Motor neuron (in vitro differentiated cells): Measurements from ENCODE around the gene C3orf22. TPM values are rescaled to one million over a fixed set of nuclear protein-coding genes. Genes with fewer than 3 reads are reported as not detected.
A peak's percentile ranks its signal among the peaks of the same experiment; 100 is the strongest.

Experiments
- ATAC-seq, 8 experiments: fragments of 200-7000 bp; cut with Tn5 transposase; replicated peaks in 6 of 8; 2 replicates each; pipeline ENCODE4 v1.8.0; 2021; ENCODE audit warnings: mild to moderate bottlenecking in 8 of 8, moderate library complexity in 8 of 8
- H3K27ac ChIP-seq, 2 donors: fragments of 250-450 bp; sonication (Bioruptor Pico); 2 replicates each; pipeline ENCODE4 v1.9.0; 2021; ENCODE audit warnings: antibody characterized with exemption in 2 of 2, mild to moderate bottlenecking in 2 of 2, moderate library complexity in 1 of 2
- H3K4me1 ChIP-seq, 2 donors: fragments of 250-450 bp; sonication (Bioruptor Pico); replicated peaks in 1 of 2; 2 replicates each; pipeline ENCODE4 v1.6.1; 2021; ENCODE audit warnings: antibody characterized with exemption in 2 of 2, mild to moderate bottlenecking in 2 of 2, moderate library complexity in 1 of 2
- H3K4me3 ChIP-seq, 5 donors: fragments of 250-450 bp; sonication (Bioruptor Pico); 2 replicates each; pipeline ENCODE4 v1.9.0; 2021; ENCODE audit warnings: antibody characterized with exemption in 5 of 5, mild to moderate bottlenecking in 5 of 5, moderate library complexity in 4 of 5
- WGBS, 10 experiments: fragments of 450-650 bp; shearing (Covaris generic); methylation state at CpG; one replicate each; pipeline ENCODE4 v1.0.0; 2022; 5-methylcytosine and 5-hydroxymethylcytosine counted together
- in situ Hi-C, 9 experiments: fragments of 400-800 bp; cut with MboI; loops; one replicate each; pipeline ENCODE4 v1.15.0; 2021; ENCODE audit warnings: low sequenced_read_pairs in 9 of 9, low pct_unique_long_range_greater_than_20kb in 2 of 9; ENCODE audit not compliant: unreplicated experiment in 9 of 9
- total RNA-seq, 8 experiments: library from RNA; unstranded; fragments of 300-600 nt; gene quantifications; 2 replicates each; pipeline versions ENCODE4 v1.2.3 to v1.2.4, GENCODE V29; 2022

The C3orf22 gene
- total RNA-seq, 8 experiments from 2014 or later = 0.15 to 0.47 TPM; not detected in 6

DNA sequence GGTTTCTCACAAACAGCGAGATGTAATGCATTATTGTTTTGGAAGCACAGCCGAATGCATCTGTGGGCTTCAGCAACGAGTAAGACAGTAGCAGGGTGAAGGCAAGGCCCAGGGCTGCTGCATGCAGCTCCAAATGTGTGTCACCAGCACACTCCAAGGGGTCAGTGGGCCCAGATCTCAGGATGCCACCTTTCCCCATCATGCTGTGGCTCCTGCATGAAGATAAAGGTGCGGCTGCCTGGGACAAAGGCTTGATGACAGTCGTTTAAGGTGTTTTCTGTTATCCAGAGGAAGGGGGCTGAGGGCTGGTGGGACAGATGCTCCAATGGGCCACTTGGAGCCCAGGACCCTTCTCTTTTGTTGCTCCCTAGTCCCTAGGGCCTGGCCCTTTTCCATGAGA, 13.2 kb downstream of the C3orf22 start:
- Histone ChIP-seq H3K27ac (no peak overlapping the region), H3K4me3 (no peak overlapping the region), H3K4me1 (peaks cover 0 to 6% of the 10 kb centered on the region in 2 donors)
- WGBS, 10 experiments = 20 to 82% (median 44%) methylated on average over 1 to 4 of the region's 5 CpGs; no CpG with 5 or more reads in 2 of the 10 experiments
- in situ Hi-C loops = no loop called here
- no peak for ATAC-seq

DNA sequence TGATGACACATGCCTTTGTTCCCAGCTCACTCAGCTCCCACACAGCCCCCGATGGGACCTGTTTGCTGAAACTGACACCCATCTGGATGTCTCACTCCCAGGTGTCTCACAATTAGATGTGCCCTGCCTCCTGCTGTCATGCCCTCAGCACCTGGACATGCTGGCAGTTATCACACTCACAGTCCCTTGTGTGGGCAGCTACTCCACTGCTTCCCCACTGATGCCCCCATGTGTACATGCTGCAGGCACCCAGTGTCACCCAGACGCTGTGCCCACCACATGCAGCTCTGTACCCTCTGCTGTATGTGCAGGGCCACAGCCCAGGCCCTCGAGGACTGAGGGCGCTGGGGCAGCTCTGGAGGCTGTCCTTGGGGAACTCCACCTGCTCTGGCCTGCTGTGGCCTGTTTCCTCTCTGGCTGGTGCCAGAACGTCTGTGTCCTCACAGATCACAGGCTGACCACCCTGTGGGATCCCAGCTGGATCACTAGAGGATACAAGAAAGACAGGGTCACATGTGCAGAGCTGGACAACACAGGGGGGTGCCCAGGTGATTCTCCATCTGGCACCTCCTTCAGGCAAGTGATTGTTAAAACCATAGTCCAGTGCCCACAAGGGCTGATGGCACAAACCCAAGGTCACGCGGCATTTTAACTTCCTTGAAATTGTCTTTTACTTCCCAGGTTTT, 14.0 kb downstream of the C3orf22 start:
- no peak overlapping the region for H3K27ac ChIP-seq
- H3K4me3 ChIP-seq = no peak overlapping the region
- in situ Hi-C loops = no loop called here
- peaks cover 0 to 6% of the 10 kb centered on the region in 2 donors for H3K4me1 ChIP-seq
- ATAC-seq = no peak
- 74 to 100% (median 93%) methylated on average over 2 to 4 of the region's 7 CpGs; no CpG with 5 or more reads in 7 of the 10 experiments for WGBS, 10 experiments

DNA sequence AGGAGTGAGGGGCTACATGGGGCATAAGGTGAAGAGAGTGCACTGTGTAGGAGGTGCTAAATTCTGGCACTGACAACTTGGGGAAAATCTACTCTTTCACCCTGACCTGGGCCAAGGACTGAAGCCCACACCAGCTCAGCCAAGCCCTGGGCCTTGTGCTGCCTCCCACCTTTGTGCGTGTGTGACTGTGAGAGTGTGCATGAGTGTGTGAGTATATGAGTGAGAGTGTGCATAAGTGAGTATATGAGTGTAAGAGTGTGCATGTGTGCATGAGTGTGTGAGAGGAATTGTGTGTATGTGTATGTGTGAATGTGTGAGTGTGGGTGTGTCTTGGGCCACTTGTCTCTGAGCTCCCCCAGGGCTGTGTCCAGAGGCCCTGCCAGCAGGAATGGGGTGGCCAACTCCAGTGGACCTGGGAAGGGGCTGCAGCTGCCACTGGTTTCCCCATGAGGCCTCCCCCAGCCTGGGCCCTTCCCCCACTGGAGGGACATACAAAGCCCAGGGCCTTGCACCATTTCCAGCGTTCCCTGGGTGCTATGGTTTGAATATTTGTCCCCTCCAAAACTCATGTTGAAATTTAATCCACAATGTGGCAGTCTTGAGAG, 15.2 kb downstream of the C3orf22 start:
- H3K4me3 ChIP-seq = no peak overlapping the region
- WGBS, 10 experiments = 67 to 80% methylated on average over 1 to 2 of the region's 2 CpGs; no CpG with 5 or more reads in 8 of the 10 experiments
- no peak for ATAC-seq
- no peaks in the 10 kb centered on the region for H3K4me1 ChIP-seq
- in situ Hi-C loops = no loop called here
- no peak overlapping the region for H3K27ac ChIP-seq

DNA sequence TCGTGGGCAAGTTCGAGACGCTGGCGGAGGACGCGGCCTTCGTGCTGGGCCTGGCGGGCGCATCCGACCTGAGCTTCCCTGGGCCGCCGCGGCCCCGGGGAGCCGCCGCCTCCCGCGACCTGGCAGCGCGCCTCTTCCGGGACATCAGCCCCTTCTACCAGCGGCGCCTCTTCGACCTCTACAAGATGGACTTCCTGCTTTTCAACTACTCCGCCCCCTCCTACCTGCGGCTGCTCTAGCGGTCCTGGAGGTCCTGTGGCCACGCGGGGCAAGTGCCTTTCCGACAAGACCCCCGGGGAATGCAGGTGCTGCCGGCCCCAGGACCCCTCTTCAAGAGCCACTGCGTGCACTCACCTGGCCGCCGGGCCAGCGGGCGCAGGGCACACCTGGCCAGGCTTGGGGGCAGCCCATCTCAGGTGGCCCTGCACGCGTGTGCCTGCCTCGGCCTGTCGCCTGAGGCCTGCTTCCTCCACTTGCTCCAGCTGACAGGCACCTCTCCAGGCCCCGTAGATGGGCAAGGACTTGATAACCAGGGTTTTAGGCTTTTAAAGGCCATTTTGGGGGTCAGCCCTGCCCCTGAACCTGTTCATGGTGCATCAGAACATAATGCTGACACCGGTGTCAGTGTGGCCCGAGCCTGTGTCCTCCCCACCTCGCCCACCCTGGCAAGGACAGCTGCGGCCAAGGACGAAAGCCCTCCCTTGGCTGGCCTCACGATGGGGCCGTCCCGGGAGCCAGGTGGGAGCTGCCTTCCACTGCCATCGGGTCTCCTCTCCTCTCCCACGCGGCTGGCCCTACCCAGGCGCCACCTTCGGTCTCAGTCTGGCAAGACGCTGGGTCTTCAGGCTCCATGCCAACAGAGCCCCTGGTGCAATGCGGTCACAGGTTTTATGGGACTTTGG, 16.1 kb downstream of the C3orf22 start:
- no peak overlapping the region for H3K4me3 ChIP-seq
- no peaks in the 10 kb centered on the region for H3K4me1 ChIP-seq
- WGBS, 10 experiments = 60 to 100% (median 90%) methylated on average over 2 to 28 of the region's 57 CpGs; no CpG with 5 or more reads in 5 of the 10 experiments
- no peak overlapping the region for H3K27ac ChIP-seq
- in situ Hi-C loops = no loop called here
- no peak for ATAC-seq

DNA sequence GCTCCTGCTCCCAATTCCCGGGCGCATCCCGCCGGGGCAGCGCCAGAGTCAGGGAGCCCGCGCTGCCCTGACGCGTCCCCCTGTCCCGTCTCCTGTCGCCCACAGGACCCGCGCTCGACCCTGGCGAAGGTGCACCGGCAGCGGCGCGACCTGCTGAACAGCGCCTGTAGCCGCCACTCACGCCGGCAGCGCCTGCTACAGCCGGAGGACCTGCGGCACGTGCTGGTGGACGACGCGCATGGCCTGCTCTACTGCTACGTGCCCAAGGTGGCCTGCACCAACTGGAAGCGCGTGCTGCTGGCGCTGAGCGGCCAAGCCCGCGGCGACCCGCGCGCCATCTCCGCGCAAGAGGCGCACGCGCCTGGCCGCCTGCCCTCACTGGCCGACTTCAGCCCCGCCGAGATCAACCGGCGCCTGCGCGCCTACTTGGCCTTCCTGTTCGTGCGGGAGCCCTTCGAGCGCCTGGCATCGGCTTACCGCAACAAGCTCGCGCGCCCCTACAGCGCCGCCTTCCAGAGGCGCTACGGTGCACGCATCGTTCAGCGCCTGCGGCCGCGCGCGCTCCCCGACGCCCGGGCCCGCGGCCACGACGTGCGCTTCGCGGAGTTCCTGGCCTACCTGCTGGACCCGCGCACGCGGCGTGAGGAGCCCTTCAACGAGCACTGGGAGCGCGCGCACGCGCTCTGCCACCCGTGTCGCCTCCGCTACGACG, 16.9 kb downstream of the C3orf22 start:
- no peak overlapping the region for H3K4me3 ChIP-seq
- peak in 2 of 8 experiments; percentile 40 to 52 for ATAC-seq
- 43 to 95% (median 86%) methylated on average over 4 to 63 of the region's 101 CpGs; no CpG with 5 or more reads in 3 of the 10 experiments for WGBS, 10 experiments
- in situ Hi-C loops = no loop called here
- no peaks in the 10 kb centered on the region for H3K4me1 ChIP-seq
- no peak overlapping the region for H3K27ac ChIP-seq

DNA sequence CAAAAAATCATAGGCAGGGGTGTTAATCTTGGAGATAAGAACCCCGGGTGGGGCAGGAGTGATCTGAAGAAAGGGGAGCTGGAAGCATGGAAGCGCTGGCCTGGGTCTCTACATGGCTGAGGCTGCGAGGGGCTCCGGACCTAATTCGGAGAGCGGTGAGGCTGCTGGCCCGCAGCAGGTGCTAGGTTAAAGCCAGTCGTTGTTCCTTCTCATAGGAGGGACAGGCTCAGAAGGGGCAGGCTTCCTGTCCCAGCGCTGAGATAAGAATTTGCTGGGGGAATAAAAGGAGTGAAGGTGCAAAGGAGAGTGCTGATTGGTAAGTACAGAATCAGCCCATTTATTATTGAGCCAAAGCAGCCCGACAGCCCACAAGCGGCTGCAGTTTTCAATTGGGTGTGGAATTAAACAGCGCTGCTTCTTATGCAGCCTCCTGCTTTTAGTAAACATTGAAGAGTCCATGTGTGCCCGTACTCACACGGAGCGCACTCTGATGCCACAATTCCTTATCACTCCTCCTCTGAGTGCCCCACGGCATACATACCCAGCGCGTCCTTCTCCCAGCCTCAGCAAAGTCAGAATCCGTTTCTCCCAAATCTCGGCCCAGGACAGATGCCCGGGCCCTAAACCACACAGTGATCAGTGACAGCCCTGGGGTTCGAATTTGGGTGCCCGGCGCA, 17.6 kb downstream of the C3orf22 start:
- in situ Hi-C loops = no loop called here
- 30 to 80% (median 57%) methylated on average over 1 to 15 of the region's 24 CpGs; no CpG with 5 or more reads in 4 of the 10 experiments for WGBS, 10 experiments
- peak in 1 of 8 experiments; percentile 16 for ATAC-seq

DNA sequence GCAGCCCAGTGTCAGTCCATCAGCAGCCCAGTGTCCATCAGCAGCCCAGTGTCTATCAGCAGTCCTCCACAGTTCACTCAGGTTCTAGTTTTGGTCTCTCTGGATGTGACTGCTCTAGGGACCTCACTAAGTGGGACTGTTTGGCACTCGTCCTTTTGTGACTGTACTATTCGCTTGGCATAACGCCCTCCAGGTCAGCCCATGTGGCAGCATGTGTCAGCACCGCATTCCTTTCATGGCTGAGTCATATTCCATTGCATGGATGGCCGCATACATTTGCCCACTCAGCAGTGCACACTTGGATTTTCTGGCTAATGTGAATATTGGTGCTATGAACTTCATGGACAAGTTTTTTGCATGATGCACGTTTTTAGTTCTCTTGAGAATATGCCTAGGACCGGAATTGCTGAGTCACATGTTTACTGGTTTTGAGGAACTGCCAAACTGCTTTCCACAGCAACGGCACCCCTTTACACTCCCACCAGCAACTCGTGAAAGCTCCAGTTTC, 18.3 kb downstream of the C3orf22 start:
- in situ Hi-C loops = no loop called here
- H3K4me1 ChIP-seq = no peaks in the 10 kb centered on the region
- no peak overlapping the region for H3K27ac ChIP-seq
- H3K4me3 ChIP-seq = no peak overlapping the region
- WGBS, 10 experiments = 0 to 82% (median 60%) methylated on average over 3 to 9 of the region's 9 CpGs
- peak; percentile 42 to 96 (median 64) for ATAC-seq

More for the DNA sequence above, 17.6 kb downstream of the C3orf22 start:
- Histone ChIP-seq H3K27ac (no peak overlapping the region), H3K4me3 (no peak overlapping the region), H3K4me1 (no peaks in the 10 kb centered on the region)

DNA sequence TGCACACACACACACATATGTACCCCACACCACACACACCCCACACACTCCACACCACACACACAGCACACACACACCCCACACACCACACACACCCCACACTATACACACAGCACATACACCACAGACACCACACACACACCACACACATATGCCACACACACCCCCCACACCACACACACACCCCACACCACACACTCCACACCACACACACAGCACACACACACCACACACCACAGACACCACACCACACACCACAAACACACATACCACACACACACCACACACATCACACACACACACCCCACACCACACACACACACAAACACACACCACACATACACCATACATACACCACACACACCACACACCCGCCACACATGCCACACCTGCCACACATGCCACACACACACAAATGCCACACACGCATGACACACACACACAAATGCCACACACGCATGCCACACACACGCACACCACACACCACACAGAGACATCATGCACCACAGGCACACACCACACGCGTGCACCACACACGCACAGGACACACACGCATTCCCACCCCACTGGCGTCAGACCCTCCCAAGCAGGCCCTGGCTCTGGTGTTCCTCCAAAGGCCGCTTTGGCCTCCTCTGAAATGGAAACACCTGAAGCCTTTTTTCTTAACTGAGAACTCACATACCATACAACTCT, 19.0 kb downstream of the C3orf22 start:
- Histone ChIP-seq H3K4me3 (no peak overlapping the region), H3K4me1 (no peaks in the 10 kb centered on the region), H3K27ac (no peak overlapping the region)
- 95 to 100% (median 100%) methylated on average over 2 to 10 of the region's 10 CpGs; no CpG with 5 or more reads in 6 of the 10 experiments for WGBS, 10 experiments
- ATAC-seq = no peak
- in situ Hi-C loops = no loop called here

DNA sequence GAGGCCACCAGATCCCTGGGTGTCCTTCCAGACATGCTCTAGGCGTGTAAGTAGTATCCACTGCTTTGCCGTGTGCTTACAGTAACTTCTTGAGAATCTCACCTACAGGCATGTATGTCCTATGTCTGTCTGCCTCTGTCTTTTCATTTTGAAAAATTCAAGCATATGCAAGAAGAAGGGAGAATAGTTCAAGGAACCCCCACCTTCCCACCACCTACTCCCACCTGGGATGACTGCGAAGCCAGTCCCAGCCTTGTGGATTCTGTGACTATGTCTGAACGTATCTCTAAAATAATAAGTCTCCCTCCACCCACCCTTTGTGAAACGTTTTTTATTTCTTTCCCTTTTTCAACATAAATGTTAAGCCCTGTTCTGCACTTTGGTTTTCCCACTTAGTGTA, 19.8 kb downstream of the C3orf22 start:
- Histone ChIP-seq H3K4me3 (no peak overlapping the region), H3K4me1 (no peaks in the 10 kb centered on the region), H3K27ac (no peak overlapping the region)
- in situ Hi-C loops = no loop called here
- ATAC-seq = no peak
- 3 to 100% (median 60%) methylated on average over 1 to 5 of the region's 5 CpGs; no CpG with 5 or more reads in 1 of the 10 experiments for WGBS, 10 experiments

DNA sequence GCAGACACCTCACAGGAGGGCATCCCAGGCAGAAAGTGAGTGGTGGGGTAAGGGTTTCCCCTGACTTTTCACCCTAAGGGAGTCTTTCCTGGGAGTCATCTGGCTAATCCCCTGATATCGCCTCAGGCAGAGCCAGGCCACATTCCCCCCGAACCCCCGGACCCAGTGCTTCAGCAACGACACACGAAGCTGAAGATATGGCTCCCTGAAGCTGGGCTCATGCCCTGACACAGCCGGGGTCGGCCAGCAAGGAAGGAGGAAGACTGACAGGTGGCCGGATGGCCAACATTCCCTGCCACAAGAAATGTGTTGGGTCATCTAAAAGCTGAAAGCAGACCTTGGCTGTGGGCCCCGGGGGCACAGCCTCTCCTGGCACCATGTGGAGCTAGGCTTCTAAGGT, 20.4 kb downstream of the C3orf22 start:
- Histone ChIP-seq H3K4me3 (no peak overlapping the region), H3K4me1 (no peaks in the 10 kb centered on the region), H3K27ac (no peak overlapping the region)
- in situ Hi-C loops = no loop called here
- 40 to 80% (median 61%) methylated on average over 1 to 7 of the region's 9 CpGs; no CpG with 5 or more reads in 5 of the 10 experiments for WGBS, 10 experiments
- no peak for ATAC-seq

DNA sequence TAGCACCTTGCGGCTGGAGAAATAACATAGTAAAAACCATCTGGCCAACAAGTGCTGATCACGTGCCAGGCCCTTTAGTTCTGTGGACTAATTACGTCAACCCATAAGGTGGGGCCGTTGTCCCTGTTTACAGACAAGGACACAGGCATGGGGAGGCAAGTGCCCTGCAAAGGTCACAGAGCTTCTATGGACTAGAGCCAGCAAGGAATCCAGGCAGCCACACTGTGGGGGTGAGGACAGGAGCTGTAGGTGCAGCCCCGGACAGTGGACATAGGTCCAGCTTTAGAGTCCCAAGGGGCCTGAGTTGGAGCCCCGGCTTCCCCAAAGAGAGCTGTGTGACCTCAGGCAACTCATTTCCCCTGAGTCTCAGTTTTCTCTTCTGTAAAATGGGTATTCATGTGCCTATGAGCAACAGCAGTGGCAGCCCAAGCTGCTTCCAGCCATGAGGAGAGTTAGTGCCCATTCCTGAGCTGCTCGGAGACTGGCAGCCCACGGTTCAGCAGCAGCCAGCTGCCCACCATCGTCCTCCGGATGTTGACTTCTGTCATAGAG, 20.9 kb downstream of the C3orf22 start:
- Histone ChIP-seq H3K27ac (no peak overlapping the region), H3K4me1 (no peaks in the 10 kb centered on the region), H3K4me3 (no peak overlapping the region)
- 60 to 100% (median 70%) methylated on average over 1 to 8 of the region's 10 CpGs; no CpG with 5 or more reads in 3 of the 10 experiments for WGBS, 10 experiments
- in situ Hi-C loops = no loop called here
- no peak for ATAC-seq
